GM23338 (cell line): ENCODE results near the gene CLCN1.

Source experiments
- TF ChIP-seq, protein P1 (sequence below): IDR thresholded peaks from 2 replicates; pipeline ENCODE4 v1.6.1; 2016; ENCODE audit warnings: antibody characterized with exemption
- TF ChIP-seq, protein P2 (sequence below), 2 experiments: fragments of 200-600 bp in 1 of 2; sonication (generic) in 1 of 2; conservative IDR thresholded peaks; 2 replicates each; pipeline versions ENCODE4 v1.5.1 to v1.6.1; 2016 to 2017; ENCODE audit warnings: antibody characterized with exemption in 2 of 2, low read depth in 2 of 2, mild to moderate bottlenecking in 2 of 2, moderate library complexity in 1 of 2

DNA sequence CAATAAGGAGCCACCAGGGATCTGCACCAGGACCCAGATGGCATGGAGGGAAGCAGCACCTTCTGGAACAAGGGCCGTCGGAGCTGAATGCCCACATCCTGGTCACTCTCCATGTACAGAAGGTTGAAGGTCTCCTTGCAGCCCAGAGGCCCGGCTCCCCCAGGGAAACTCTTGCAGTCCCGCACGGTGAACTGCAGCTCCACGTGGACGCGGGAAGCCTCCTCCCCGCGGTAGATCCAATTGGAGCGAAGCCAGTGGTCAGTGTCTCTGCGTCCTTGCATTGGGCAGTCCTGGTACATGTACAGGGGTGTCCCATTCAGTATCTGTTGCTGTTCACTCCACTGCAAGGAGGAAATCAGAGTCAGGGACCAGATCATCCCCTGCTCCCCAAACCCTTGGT is 85.4 kb downstream of the CLCN1 start:
- TF ChIP-seq, protein P1, sequence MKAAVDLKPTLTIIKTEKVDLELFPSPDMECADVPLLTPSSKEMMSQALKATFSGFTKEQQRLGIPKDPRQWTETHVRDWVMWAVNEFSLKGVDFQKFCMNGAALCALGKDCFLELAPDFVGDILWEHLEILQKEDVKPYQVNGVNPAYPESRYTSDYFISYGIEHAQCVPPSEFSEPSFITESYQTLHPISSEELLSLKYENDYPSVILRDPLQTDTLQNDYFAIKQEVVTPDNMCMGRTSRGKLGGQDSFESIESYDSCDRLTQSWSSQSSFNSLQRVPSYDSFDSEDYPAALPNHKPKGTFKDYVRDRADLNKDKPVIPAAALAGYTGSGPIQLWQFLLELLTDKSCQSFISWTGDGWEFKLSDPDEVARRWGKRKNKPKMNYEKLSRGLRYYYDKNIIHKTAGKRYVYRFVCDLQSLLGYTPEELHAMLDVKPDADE: no peak
- TF ChIP-seq, protein P2, sequence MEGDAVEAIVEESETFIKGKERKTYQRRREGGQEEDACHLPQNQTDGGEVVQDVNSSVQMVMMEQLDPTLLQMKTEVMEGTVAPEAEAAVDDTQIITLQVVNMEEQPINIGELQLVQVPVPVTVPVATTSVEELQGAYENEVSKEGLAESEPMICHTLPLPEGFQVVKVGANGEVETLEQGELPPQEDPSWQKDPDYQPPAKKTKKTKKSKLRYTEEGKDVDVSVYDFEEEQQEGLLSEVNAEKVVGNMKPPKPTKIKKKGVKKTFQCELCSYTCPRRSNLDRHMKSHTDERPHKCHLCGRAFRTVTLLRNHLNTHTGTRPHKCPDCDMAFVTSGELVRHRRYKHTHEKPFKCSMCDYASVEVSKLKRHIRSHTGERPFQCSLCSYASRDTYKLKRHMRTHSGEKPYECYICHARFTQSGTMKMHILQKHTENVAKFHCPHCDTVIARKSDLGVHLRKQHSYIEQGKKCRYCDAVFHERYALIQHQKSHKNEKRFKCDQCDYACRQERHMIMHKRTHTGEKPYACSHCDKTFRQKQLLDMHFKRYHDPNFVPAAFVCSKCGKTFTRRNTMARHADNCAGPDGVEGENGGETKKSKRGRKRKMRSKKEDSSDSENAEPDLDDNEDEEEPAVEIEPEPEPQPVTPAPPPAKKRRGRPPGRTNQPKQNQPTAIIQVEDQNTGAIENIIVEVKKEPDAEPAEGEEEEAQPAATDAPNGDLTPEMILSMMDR (conservative IDR thresholded peaks at IDR 0.05; ENCODE audit: low read depth in 2 of 2): no peak
